H1 (cell line): Measurements from ENCODE around the gene CCNK. TPM values are rescaled to one million over a fixed set of nuclear protein-coding genes. Genes with fewer than 3 reads are reported as not detected.

Experiments used
- CHD1 ChIP-seq: IDR thresholded peaks from 2 replicates; pipeline ENCODE4 v1.6.1; 2012; ENCODE audit warnings: low read depth, low read length, improper control_type of control experiment
- CHD7 ChIP-seq: fragments of 300-600 bp; sonication (generic); IDR thresholded peaks from 2 replicates; pipeline ENCODE4 v1.7.1; 2012; ENCODE audit warnings: low read length, moderate library complexity, mild to moderate bottlenecking, inconsistent platforms; ENCODE audit not compliant: insufficient replicate concordance
- EZH2 ChIP-seq: fragments of 200-600 bp; sonication (generic); IDR thresholded peaks from 2 replicates; pipeline ENCODE4 v1.7.1; 2012; ENCODE audit warnings: low read depth, mild to moderate bottlenecking, moderate library complexity, low read length, inconsistent platforms; ENCODE audit not compliant: severe bottlenecking
- HDAC2 ChIP-seq, 2 experiments: fragments of 300-600 bp in 1 of 2; sonication (generic) in 1 of 2; IDR thresholded peaks; 2 replicates each; pipeline ENCODE4 v1.6.1; 2011 to 2012; ENCODE audit warnings: low read depth in 2 of 2, low read length in 2 of 2, mild to moderate bottlenecking in 2 of 2, moderate library complexity in 2 of 2, borderline replicate concordance in 1 of 2, inconsistent platforms in 1 of 2
- KDM4A ChIP-seq: IDR thresholded peaks from one replicate; pipeline ENCODE4 v1.7.1; 2012; ENCODE audit warnings: low read depth, mild to moderate bottlenecking, moderate library complexity, low read length, inconsistent platforms; ENCODE audit not compliant: severe bottlenecking
- POU5F1 ChIP-seq: IDR thresholded peaks from 2 replicates; pipeline ENCODE4 v1.6.1; 2011; ENCODE audit warnings: low read depth, mild to moderate bottlenecking, low read length, moderate library complexity
- SAP30 ChIP-seq: fragments of 300-600 bp; sonication (generic); IDR thresholded peaks from 2 replicates; pipeline ENCODE4 v1.7.1; 2012; ENCODE audit warnings: low read length, moderate library complexity, mild to moderate bottlenecking, inconsistent platforms; ENCODE audit not compliant: insufficient read depth, insufficient replicate concordance
- SIRT6 ChIP-seq: IDR thresholded peaks from one replicate; pipeline ENCODE4 v1.7.1; 2012; ENCODE audit warnings: low read length, inconsistent platforms
- YY1 ChIP-seq: IDR thresholded peaks from 2 replicates; pipeline ENCODE4 v1.6.1; 2011; ENCODE audit warnings: low read depth, mild to moderate bottlenecking, low read length
- polyA plus RNA-seq, 7 experiments: library from polyadenylated mRNA; depleted of rRNA in 3 of 7; stranded (reverse) in 5 of 7; unstranded in 2 of 7; fragments of >200 nt in 5 of 7; fragments of 200-250 nt in 2 of 7; gene quantifications; 1 replicate in 5 of 7; 2 replicates in 1 of 7; 4 replicates in 1 of 7; pipeline versions ENCODE4 v1.2.1 to v1.2.3, GENCODE V29; 2011 to 2013; ENCODE audit warnings: missing spikeins in 2 of 7, mixed read lengths in 2 of 7
- total RNA-seq: library from RNA; stranded (reverse); fragmentation: NEBNext Ultra II Directional; extraction: Animal tissue kit (Norgen Biotek cat#: 25700); gene quantifications from 2 replicates; pipeline ENCODE4 v1.2.1, GENCODE V29; 2021
- TF ChIP-seq, protein P1 (sequence below): IDR thresholded peaks from 2 replicates; pipeline ENCODE4 v1.6.1; 2011; ENCODE audit warnings: low read depth, mild to moderate bottlenecking, low read length; ENCODE audit not compliant: insufficient read depth

Gene CCNK
- total and polyA plus RNA-seq, 2 of the 8 experiments (the other 6 are each of a cell fraction or from before 2014, with no cell fraction given), result 10.7 to 82.7 TPM

GRCh38 chr14:99513946-99514551 is 32.8 kb downstream of the CCNK start (continued):
- TF ChIP-seq CHD7 (no peak), HDAC2 (IDR thresholded peaks at IDR 0.05; ENCODE audit: borderline replicate concordance in 1 of 2, low read depth in 2 of 2, low read length in 2 of 2) (no peak), CHD1 (no peak), SAP30 (no peak), KDM4A (no peak), SIRT6 (no peak), YY1 (no peak), EZH2 (no peak), POU5F1 (no peak)
- TF ChIP-seq, protein P1, sequence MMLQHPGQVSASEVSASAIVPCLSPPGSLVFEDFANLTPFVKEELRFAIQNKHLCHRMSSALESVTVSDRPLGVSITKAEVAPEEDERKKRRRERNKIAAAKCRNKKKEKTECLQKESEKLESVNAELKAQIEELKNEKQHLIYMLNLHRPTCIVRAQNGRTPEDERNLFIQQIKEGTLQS, result no peak
